HCT116 (cell line): ENCODE data around the gene PXDN. TPM values are rescaled to one million over a fixed set of nuclear protein-coding genes. Genes with fewer than 3 reads are reported as not detected.
"Not testable (repeated sequence)": the region's sequence is repeated elsewhere in the genome, so short reads cannot be mapped to it uniquely, and the experiment has no call there.

ENCODE experiments used
- ATAC-seq: fragments of 200-7000 bp; cut with Tn5 transposase; 2 replicates; pipeline ENCODE4 v1.9.1; 2020; ENCODE audit warnings: mild to moderate bottlenecking, moderate library complexity
- BruUV-seq: library from RNA; stranded (reverse); fragments of 400-500 nt; replicated peaks from 2 replicates; lab custom pipeline; 2021; lab: Mats Ljungman, UMichigan
- CTCF ChIA-PET: fragments of 300-600 bp; sonication (Branson Sonifier 250); formaldehyde crosslinking; loops from one replicate; lab custom pipeline; 2021; ENCODE audit warnings: antibody characterized with exemption; lab: Charles Lee
- POLR2A ChIA-PET: fragments of 300-600, 350-600 bp; sonication (Branson Sonifier 250); formaldehyde crosslinking; loops from one replicate; lab custom pipeline; 2021; ENCODE audit warnings: antibody characterized with exemption; lab: Charles Lee
- RAD21 ChIA-PET, 2 experiments: fragments of 300-600 bp; sonication (Branson Sonifier 250); formaldehyde crosslinking; loops; one replicate each; lab custom pipeline; 2023; ENCODE audit warnings: low total read pairs in 2 of 2; ENCODE audit not compliant: uncharacterized antibody in 2 of 2, unreplicated experiment in 2 of 2, low non-redundant PET in 1 of 2; lab: Charles Lee
- DNase-seq: peaks from one replicate; pipeline ENCODE4 v3.0.0-alpha.2; 2010; ENCODE audit warnings: low read depth, low spot score
- H2AFZ ChIP-seq: fragments of 200-600 bp; shearing (Covaris generic), sonication (generic); 2 replicates; pipeline ENCODE4 v1.6.1; 2017; ENCODE audit warnings: low read depth, mixed run types, mixed read lengths, antibody characterized with exemption, low read length; ENCODE audit not compliant: poor library complexity, severe bottlenecking
- H3K27ac ChIP-seq: 2 replicates; pipeline ENCODE4 v1.5.1; 2012; ENCODE audit warnings: low read depth, low read length
- H3K27me3 ChIP-seq: fragments of 200-600 bp; sonication (generic); 2 replicates; pipeline ENCODE4 v1.6.1; 2016; ENCODE audit warnings: mixed run types, low read length, mixed read lengths; ENCODE audit not compliant: insufficient read depth
- H3K36me3 ChIP-seq, 2 experiments: fragments of 200-500 bp in 1 of 2; fragments of 200-600 bp in 1 of 2; sonication (Bioruptor generic) in 1 of 2; sonication (generic) in 1 of 2; 2 replicates each; pipeline versions ENCODE4 v1.5.1 to v1.6.1; 2014 to 2016; ENCODE audit warnings: low read length in 2 of 2, inconsistent platforms in 1 of 2, mixed read lengths in 1 of 2, mixed run types in 1 of 2; ENCODE audit not compliant: insufficient read depth in 2 of 2, control insufficient read depth in 1 of 2
- H3K4me1 ChIP-seq, 2 experiments: fragments of 200-600 bp in 1 of 2; sonication (generic) in 1 of 2; 2 replicates each; pipeline versions ENCODE4 v1.5.1 to v1.6.1; 2012 to 2017; ENCODE audit warnings: low read length in 2 of 2, inconsistent platforms in 1 of 2, mild to moderate bottlenecking in 1 of 2, mixed read lengths in 1 of 2, mixed run types in 1 of 2, moderate library complexity in 1 of 2; ENCODE audit not compliant: insufficient read depth in 2 of 2, control insufficient read depth in 1 of 2
- H3K4me2 ChIP-seq: fragments of 200-600 bp; sonication (generic); 2 replicates; pipeline ENCODE4 v1.6.1; 2017; ENCODE audit warnings: mixed run types, low read length, mixed read lengths
- H3K4me3 ChIP-seq, 2 experiments: fragments of 200-600 bp in 1 of 2; sonication (generic) in 1 of 2; replicated peaks in 1 of 2; 2 replicates each; pipeline ENCODE4 v1.5.1; 2011 to 2016; ENCODE audit warnings: low read length in 2 of 2, control low read depth in 1 of 2, low read depth in 1 of 2, mild to moderate bottlenecking in 1 of 2, mixed read lengths in 1 of 2, mixed run types in 1 of 2
- H3K79me2 ChIP-seq: fragments of 200-600 bp; sonication (generic); 2 replicates; pipeline ENCODE4 v1.6.1; 2017; ENCODE audit warnings: mild to moderate bottlenecking, mixed run types, low read length, moderate library complexity, mixed read lengths; ENCODE audit not compliant: insufficient read depth
- H3K9ac ChIP-seq: fragments of 200-600 bp; sonication (generic); 2 replicates; pipeline ENCODE4 v1.6.1; 2016; ENCODE audit warnings: low read length, mixed read lengths
- H3K9me2 ChIP-seq: fragments of 200-600 bp; sonication (generic), shearing (Covaris generic); 2 replicates; pipeline ENCODE4 v1.6.1; 2017; ENCODE audit warnings: mixed run types, mild to moderate bottlenecking, moderate library complexity; ENCODE audit not compliant: insufficient read depth
- H3K9me3 ChIP-seq, 2 experiments: fragments of 200-500 bp in 1 of 2; fragments of 200-600 bp in 1 of 2; sonication (Bioruptor generic) in 1 of 2; sonication (generic) in 1 of 2; 2 replicates each; pipeline ENCODE4 v1.6.1; 2014 to 2017; ENCODE audit warnings: low read length in 2 of 2, mixed read lengths in 2 of 2, inconsistent platforms in 1 of 2, low read depth in 1 of 2, mild to moderate bottlenecking in 1 of 2, mixed run types in 1 of 2, moderate library complexity in 1 of 2; ENCODE audit not compliant: control insufficient read depth in 1 of 2, insufficient read depth in 1 of 2
- H4K20me1 ChIP-seq: fragments of 200-600 bp; sonication (generic), shearing (Covaris generic); 2 replicates; pipeline ENCODE4 v1.6.1; 2017; ENCODE audit warnings: mixed run types, mild to moderate bottlenecking, moderate library complexity; ENCODE audit not compliant: insufficient read depth
- CEBPB ChIP-seq: IDR thresholded peaks from 2 replicates; pipeline ENCODE4 v1.6.1; 2012; ENCODE audit warnings: low read depth
- ELF1 ChIP-seq: IDR thresholded peaks from 2 replicates; pipeline ENCODE4 v1.6.1; 2012; ENCODE audit warnings: low read depth, borderline replicate concordance
- EZH2 ChIP-seq: fragments of 200-600 bp; sonication (generic); IDR thresholded peaks from 2 replicates; pipeline ENCODE4 v1.6.1; 2017; ENCODE audit warnings: antibody characterized with exemption, mixed run types
- EZH2phosphoT487 ChIP-seq: fragments of 200-600 bp; IDR thresholded peaks from 2 replicates; pipeline ENCODE4 v1.6.1; 2018; ENCODE audit warnings: antibody characterized with exemption, borderline replicate concordance
- FOSL1 ChIP-seq: IDR thresholded peaks from 2 replicates; pipeline ENCODE4 v1.6.1; 2012; ENCODE audit warnings: low read depth
- POLR2A ChIP-seq: IDR thresholded peaks from 2 replicates; pipeline ENCODE4 v1.7.0; 2011; ENCODE audit warnings: borderline replicate concordance; ENCODE audit not compliant: insufficient read depth, insufficient read length; ENCODE audit errors: extremely low read depth
- POLR2AphosphoS5 ChIP-seq: IDR thresholded peaks from 2 replicates; pipeline ENCODE4 v1.6.1; 2011; ENCODE audit warnings: mild to moderate bottlenecking, low read depth, low read length, moderate library complexity
- RAD21 ChIP-seq: IDR thresholded peaks from 2 replicates; pipeline ENCODE4 v1.6.1; 2012; ENCODE audit warnings: low read depth, mild to moderate bottlenecking
- SIN3A ChIP-seq: IDR thresholded peaks from 2 replicates; pipeline ENCODE4 v1.6.1; 2012; ENCODE audit warnings: low read depth
- YY1 ChIP-seq: IDR thresholded peaks from 2 replicates; pipeline ENCODE4 v1.6.1; 2011; ENCODE audit warnings: low read length, low read depth, moderate library complexity, mild to moderate bottlenecking; ENCODE audit not compliant: insufficient replicate concordance; ENCODE audit errors: extremely low read depth
- intact Hi-C: fragments of 100-400 bp; cut with micrococcal nuclease; formaldehyde crosslinking; loops from 2 replicates; pipeline ENCODE4 v1.10.0; 2022
- total RNA-seq: library from RNA; stranded (reverse); gene quantifications from one replicate; pipeline ENCODE4 v1.2.1, GENCODE V29; 2021; ENCODE audit not compliant: unreplicated experiment
- TF ChIP-seq, protein P1 (sequence below): IDR thresholded peaks from 2 replicates; pipeline ENCODE4 v1.6.1; 2011; ENCODE audit warnings: mild to moderate bottlenecking, low read length, moderate library complexity; ENCODE audit not compliant: insufficient replicate concordance; ENCODE audit errors: extremely low read depth
- TF ChIP-seq, protein P2 (sequence below): IDR thresholded peaks from 2 replicates; pipeline ENCODE4 v1.6.1; 2012; ENCODE audit warnings: low read depth

The PXDN gene
- total RNA-seq, 1 experiment from 2014 or later: 10.7 TPM

DNA sequence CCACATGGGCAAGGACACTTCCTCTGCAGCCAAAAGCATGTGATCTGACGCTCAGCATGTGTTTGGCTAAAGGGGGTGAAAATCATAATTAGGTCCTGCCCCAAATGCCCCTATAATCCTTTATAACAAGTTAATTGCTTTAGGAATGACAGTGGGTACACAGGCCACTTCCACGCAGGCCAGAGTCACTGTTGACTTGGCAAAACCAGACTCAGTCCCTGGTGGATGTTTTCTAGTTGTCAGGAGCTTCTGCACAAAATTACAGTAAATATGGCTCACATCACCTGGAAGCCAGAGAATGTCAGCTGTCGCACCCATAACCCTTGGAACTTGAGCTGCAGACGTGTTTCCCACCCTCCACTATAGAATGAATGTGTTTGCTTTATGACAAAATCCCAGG lies 13.3 kb upstream of the PXDN start:
- no peaks in the 10 kb centered on the region for H3K36me3 ChIP-seq
- no peak overlapping the region for H2AFZ ChIP-seq
- H3K4me1 ChIP-seq: no peaks in the 10 kb centered on the region
- no peaks in the 10 kb centered on the region for H4K20me1 ChIP-seq
- no TSS peak for BruUV-seq
- no peaks in the 10 kb centered on the region for H3K79me2 ChIP-seq
- H3K9ac ChIP-seq: no peak overlapping the region
- H3K27me3 ChIP-seq: no peaks in the 10 kb centered on the region
- POLR2A ChIA-PET: no interaction called here
- CTCF ChIA-PET: interaction anchor here (0.8 kb wide), 1 partner anchor 12 kb away, joined by 5 read pairs; no protein-coding TSS in a partner anchor
- ATAC-seq: no peak
- RAD21 ChIA-PET: no interaction called here
- H3K9me2 ChIP-seq: no peaks in the 10 kb centered on the region
- TF ChIP-seq POLR2A (no peak), POLR2AphosphoS5 (no peak), SIN3A (no peak), FOSL1 (no peak), ELF1 (no peak), EZH2phosphoT487 (no peak), CEBPB (no peak), YY1 (no peak), RAD21 (no peak), EZH2 (no peak)
- TF ChIP-seq, protein P1, sequence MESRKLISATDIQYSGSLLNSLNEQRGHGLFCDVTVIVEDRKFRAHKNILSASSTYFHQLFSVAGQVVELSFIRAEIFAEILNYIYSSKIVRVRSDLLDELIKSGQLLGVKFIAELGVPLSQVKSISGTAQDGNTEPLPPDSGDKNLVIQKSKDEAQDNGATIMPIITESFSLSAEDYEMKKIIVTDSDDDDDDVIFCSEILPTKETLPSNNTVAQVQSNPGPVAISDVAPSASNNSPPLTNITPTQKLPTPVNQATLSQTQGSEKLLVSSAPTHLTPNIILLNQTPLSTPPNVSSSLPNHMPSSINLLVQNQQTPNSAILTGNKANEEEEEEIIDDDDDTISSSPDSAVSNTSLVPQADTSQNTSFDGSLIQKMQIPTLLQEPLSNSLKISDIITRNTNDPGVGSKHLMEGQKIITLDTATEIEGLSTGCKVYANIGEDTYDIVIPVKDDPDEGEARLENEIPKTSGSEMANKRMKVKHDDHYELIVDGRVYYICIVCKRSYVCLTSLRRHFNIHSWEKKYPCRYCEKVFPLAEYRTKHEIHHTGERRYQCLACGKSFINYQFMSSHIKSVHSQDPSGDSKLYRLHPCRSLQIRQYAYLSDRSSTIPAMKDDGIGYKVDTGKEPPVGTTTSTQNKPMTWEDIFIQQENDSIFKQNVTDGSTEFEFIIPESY: no peak
- TF ChIP-seq, protein P2, sequence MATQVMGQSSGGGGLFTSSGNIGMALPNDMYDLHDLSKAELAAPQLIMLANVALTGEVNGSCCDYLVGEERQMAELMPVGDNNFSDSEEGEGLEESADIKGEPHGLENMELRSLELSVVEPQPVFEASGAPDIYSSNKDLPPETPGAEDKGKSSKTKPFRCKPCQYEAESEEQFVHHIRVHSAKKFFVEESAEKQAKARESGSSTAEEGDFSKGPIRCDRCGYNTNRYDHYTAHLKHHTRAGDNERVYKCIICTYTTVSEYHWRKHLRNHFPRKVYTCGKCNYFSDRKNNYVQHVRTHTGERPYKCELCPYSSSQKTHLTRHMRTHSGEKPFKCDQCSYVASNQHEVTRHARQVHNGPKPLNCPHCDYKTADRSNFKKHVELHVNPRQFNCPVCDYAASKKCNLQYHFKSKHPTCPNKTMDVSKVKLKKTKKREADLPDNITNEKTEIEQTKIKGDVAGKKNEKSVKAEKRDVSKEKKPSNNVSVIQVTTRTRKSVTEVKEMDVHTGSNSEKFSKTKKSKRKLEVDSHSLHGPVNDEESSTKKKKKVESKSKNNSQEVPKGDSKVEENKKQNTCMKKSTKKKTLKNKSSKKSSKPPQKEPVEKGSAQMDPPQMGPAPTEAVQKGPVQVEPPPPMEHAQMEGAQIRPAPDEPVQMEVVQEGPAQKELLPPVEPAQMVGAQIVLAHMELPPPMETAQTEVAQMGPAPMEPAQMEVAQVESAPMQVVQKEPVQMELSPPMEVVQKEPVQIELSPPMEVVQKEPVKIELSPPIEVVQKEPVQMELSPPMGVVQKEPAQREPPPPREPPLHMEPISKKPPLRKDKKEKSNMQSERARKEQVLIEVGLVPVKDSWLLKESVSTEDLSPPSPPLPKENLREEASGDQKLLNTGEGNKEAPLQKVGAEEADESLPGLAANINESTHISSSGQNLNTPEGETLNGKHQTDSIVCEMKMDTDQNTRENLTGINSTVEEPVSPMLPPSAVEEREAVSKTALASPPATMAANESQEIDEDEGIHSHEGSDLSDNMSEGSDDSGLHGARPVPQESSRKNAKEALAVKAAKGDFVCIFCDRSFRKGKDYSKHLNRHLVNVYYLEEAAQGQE: no peak
- intact Hi-C loops: no loop called here
- no peak overlapping the region for H3K4me3 ChIP-seq
- no peak overlapping the region for H3K4me2 ChIP-seq
- no peaks in the 10 kb centered on the region for H3K9me3 ChIP-seq
- no peak overlapping the region for H3K27ac ChIP-seq
- DNase-seq: no peak

DNA sequence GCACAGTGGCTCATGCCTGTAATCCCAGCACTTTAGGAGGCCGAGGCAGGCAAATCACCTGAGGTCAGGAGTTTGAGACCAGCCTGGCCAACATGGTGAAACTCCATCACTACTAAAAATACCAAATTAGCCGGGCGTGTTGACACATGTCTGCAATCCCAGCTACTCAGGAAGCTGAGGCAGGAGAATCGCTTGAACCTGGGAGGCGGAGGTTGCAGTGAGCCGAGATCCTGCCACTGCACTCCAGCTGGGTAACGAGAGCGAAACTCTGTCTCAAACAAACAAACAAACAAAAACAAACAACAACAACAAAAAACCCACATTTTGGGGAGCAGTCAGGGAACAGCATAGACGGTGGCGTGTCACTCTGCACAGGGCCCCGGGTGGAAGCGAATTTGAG lies 12.8 kb upstream of the PXDN start:
- H3K79me2 ChIP-seq, ATAC-seq, H3K4me3 ChIP-seq, H3K36me3 ChIP-seq, H3K9me3 ChIP-seq, POLR2A ChIA-PET, H3K4me2 ChIP-seq, intact Hi-C loops, H3K4me1 ChIP-seq, BruUV-seq, RAD21 ChIA-PET, H2AFZ ChIP-seq, H3K27ac ChIP-seq, H3K27me3 ChIP-seq, CTCF ChIA-PET, DNase-seq, H3K9ac ChIP-seq, H3K9me2 ChIP-seq, H4K20me1 ChIP-seq: not testable (repeated sequence)
